Panc1 (cell line): Measurements from ENCODE around the gene TRRAP. TPM values are rescaled to one million over a fixed set of nuclear protein-coding genes. Genes with fewer than 3 reads are reported as not detected.
A peak's percentile ranks its signal among the peaks of the same experiment; 100 is the strongest.

Experiments
- ATAC-seq: fragments of 200-7000 bp; cut with Tn5 transposase; 2 replicates; pipeline ENCODE4 v1.9.1; 2020; ENCODE audit warnings: mild to moderate bottlenecking, moderate library complexity
- BruUV-seq: library from RNA; stranded (reverse); fragments of 400-500 nt; replicated peaks from 2 replicates; lab custom pipeline; 2021; lab: Mats Ljungman, UMichigan
- CTCF ChIA-PET: fragments of 300-600 bp; sonication (Branson Sonifier 250); formaldehyde crosslinking; loops from one replicate; lab custom pipeline; 2022; ENCODE audit warnings: antibody characterized with exemption; lab: Charles Lee
- POLR2A ChIA-PET: fragments of 300-600 bp; sonication (Branson Sonifier 250); formaldehyde crosslinking; loops from one replicate; lab custom pipeline; 2022; ENCODE audit warnings: antibody characterized with exemption; lab: Charles Lee
- DNase-seq: peaks from one replicate; pipeline ENCODE4 v3.0.0-alpha.2; 2010; ENCODE audit warnings: low read depth, low spot score
- H3K27ac ChIP-seq: 2 replicates; pipeline ENCODE4 v1.5.1; 2011; ENCODE audit warnings: mild to moderate bottlenecking, low read length, inconsistent platforms
- H3K27me3 ChIP-seq: fragments of 200-500 bp; sonication (Bioruptor generic); 2 replicates; pipeline ENCODE4 v1.6.0; 2014; ENCODE audit warnings: low read length, inconsistent platforms; ENCODE audit not compliant: control insufficient read depth, insufficient read depth
- H3K36me3 ChIP-seq: fragments of 200-500 bp; sonication (Bioruptor generic); 2 replicates; pipeline ENCODE4 v1.5.1; 2014; ENCODE audit warnings: inconsistent platforms, mild to moderate bottlenecking, low read length, moderate library complexity; ENCODE audit not compliant: control insufficient read depth, insufficient read depth
- H3K4me1 ChIP-seq: 2 replicates; pipeline ENCODE4 v1.5.1; 2011; ENCODE audit warnings: inconsistent platforms, mild to moderate bottlenecking, low read length, moderate library complexity; ENCODE audit not compliant: control insufficient read depth, insufficient read depth
- H3K4me3 ChIP-seq, 2 experiments: 2 replicates each; pipeline ENCODE4 v1.5.1; 2011 to 2012; ENCODE audit warnings: low read depth in 2 of 2, low read length in 2 of 2, mild to moderate bottlenecking in 2 of 2, inconsistent platforms in 1 of 2, moderate library complexity in 1 of 2
- H3K9me3 ChIP-seq: fragments of 200-500 bp; sonication (Bioruptor generic); 2 replicates; pipeline ENCODE4 v1.5.1; 2014; ENCODE audit warnings: low read depth, mild to moderate bottlenecking, inconsistent platforms, low read length, moderate library complexity; ENCODE audit not compliant: control insufficient read depth, insufficient read depth
- CTCF ChIP-seq: fragments of 450-650 bp; IDR thresholded peaks from 2 replicates; pipeline ENCODE4 v1.5.1; 2017; ENCODE audit warnings: mild to moderate bottlenecking
- POLR2AphosphoS5 ChIP-seq: IDR thresholded peaks from 2 replicates; pipeline ENCODE4 v1.6.1; 2012; ENCODE audit warnings: mild to moderate bottlenecking, low read depth, low read length, moderate library complexity
- REST ChIP-seq, 2 experiments: IDR thresholded peaks; 2 replicates each; pipeline ENCODE4 v1.6.1; 2011 to 2012; ENCODE audit warnings: low read depth in 2 of 2, control low read depth in 1 of 2, low read length in 1 of 2, mild to moderate bottlenecking in 1 of 2, moderate library complexity in 1 of 2; ENCODE audit not compliant: insufficient read depth in 1 of 2
- SIN3A ChIP-seq: IDR thresholded peaks from 2 replicates; pipeline ENCODE4 v1.6.1; 2012; ENCODE audit warnings: low read depth, mild to moderate bottlenecking, low read length, moderate library complexity, borderline replicate concordance; ENCODE audit not compliant: insufficient read depth
- TCF7L2 ChIP-seq: IDR thresholded peaks from 2 replicates; pipeline ENCODE4 v1.6.1; 2011; ENCODE audit warnings: mild to moderate bottlenecking, low read depth, low read length, inconsistent platforms
- in situ Hi-C: cut with HindIII; loops from 2 replicates; pipeline ENCODE4 v1.10.0; 2016; ENCODE audit warnings: low sequenced_read_pairs, low pct_unique_long_range_greater_than_20kb
- intact Hi-C: fragments of 100-400 bp; cut with micrococcal nuclease; formaldehyde crosslinking; loops from one replicate; pipeline ENCODE4 v1.10.0; 2022; ENCODE audit not compliant: unreplicated experiment
- total RNA-seq: library from RNA; stranded (reverse); gene quantifications from one replicate; pipeline ENCODE4 v1.2.1, GENCODE V29; 2021; ENCODE audit not compliant: unreplicated experiment

Gene TRRAP
- total RNA-seq, 1 experiment from 2014 or later, result 44.9 TPM

- no peaks in the 10 kb centered on the region for H3K27me3 ChIP-seq
- H3K9me3 ChIP-seq, result no peaks in the 10 kb centered on the region
- peak; percentile 46; the same call in 1 of the 2 replicates for ATAC-seq
- ChIA-PET POLR2A (no interaction called here), CTCF (no interaction called here)
- no peak overlapping the region for H3K4me3 ChIP-seq
- intact Hi-C loops (no loop called here), in situ Hi-C loops (no loop called here)
- no peak for DNase-seq
- BruUV-seq, result no TSS peak
- H3K4me1 ChIP-seq, result no peaks in the 10 kb centered on the region
- no peaks in the 10 kb centered on the region for H3K36me3 ChIP-seq
- H3K27ac ChIP-seq, result no peak overlapping the region
- TF ChIP-seq CTCF (no peak), SIN3A (no peak), TCF7L2 (no peak), REST (IDR thresholded peaks at IDR 0.05; ENCODE audit: insufficient read depth in 1 of 2, low read depth in 2 of 2, low read length in 1 of 2) (no peak), POLR2AphosphoS5 (no peak)
Measured at GRCh38 chr7:98855610-98856422, 22.5 kb upstream of the TRRAP start.

GRCh38 chr7:98860071-98860470 lies 18.3 kb upstream of the TRRAP start:
- Histone ChIP-seq H3K4me1 (no peaks in the 10 kb centered on the region), H3K27me3 (no peaks in the 10 kb centered on the region), H3K36me3 (no peaks in the 10 kb centered on the region), H3K9me3 (no peaks in the 10 kb centered on the region), H3K27ac (no peak overlapping the region), H3K4me3 (no peak overlapping the region)
- intact Hi-C loops, result no loop called here
- no TSS peak for BruUV-seq
- ATAC-seq, result no peak
- ChIA-PET POLR2A (no interaction called here), CTCF (no interaction called here)
- in situ Hi-C loops, result no loop called here
- no peak for DNase-seq
- TF ChIP-seq POLR2AphosphoS5 (no peak), TCF7L2 (no peak), SIN3A (no peak), REST (IDR thresholded peaks at IDR 0.05; ENCODE audit: insufficient read depth in 1 of 2, low read depth in 2 of 2, low read length in 1 of 2) (no peak), CTCF (no peak)
